GM18873 (cell line): Measurements from ENCODE around the gene CAST.
"Not testable (repeated sequence)": the region's sequence is repeated elsewhere in the genome, so short reads cannot be mapped to it uniquely, and the experiment has no call there.

ENCODE experiments used
- ATAC-seq: cut with Tn5 transposase; IDR thresholded peaks from one replicate; pipeline ENCODE4 v1.9.1; 2021; ENCODE audit warnings: mild to moderate bottlenecking, moderate library complexity, moderate number of reproducible peaks; ENCODE audit not compliant: unreplicated experiment, low FRiP score

CAST gene

GRCh38 chr5:96743065-96743768 lies 81.0 kb downstream of the CAST start:
- ATAC-seq: no peak

- no peak for ATAC-seq
Observed at GRCh38 chr5:96743805-96744204, 81.6 kb downstream of the CAST start.

GRCh38 chr5:96744218-96744617 lies 82.0 kb downstream of the CAST start:
- ATAC-seq: not testable (repeated sequence)

DNA sequence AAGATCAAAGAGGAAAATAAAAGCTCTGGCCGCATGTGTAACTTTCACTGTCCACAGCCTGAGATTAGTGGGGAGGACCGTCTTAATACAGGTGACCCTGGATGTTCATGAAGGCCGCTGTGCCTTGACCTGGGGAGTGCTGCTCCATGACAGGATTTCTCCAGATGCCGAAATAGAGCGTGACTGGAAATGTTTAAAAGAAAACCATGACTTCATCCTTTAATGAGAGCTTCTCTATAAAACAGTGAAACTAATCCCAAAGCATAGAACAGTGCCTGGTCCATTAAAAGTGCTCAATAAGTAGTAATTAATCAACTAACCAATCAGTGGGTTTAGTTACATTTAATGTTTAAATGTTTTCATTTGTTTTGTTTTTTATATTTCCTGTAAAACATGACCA lies 82.8 kb downstream of the CAST start:
- ATAC-seq: no peak

DNA sequence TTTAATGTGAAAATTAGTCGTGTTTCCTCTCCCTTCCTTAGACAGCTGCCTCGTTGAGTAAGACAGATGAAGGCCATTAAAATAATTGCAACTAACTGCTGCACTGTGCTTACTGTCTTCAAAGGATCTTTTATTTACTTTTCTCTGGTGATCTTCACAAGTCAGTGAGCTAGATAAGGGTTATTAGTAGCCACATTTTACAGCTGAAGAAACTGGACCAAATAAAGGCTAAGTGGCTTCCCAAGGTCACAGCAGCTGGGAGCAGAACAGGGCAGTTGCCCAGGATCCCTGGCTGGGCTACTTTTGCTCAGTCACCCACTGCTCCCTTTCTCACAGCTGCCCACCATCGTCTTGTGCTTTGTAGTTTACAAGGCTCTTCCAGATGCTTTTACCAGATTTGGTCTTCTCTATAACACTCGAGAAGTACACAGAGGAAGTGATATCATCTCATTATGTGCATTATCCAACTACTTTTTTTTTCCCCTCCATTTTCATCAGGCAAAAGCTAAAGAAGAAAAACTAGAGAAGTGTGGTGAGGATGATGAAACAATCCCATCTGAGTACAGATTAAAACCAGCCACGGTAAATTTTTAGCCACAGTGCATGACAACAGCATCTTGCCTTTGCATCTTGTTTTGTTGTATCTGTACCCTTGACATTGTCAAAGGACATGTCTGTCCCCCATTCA lies 83.8 kb downstream of the CAST start:
- ATAC-seq: no peak

- no peak for ATAC-seq
Observed at GRCh38 chr5:96747720-96748119, 85.5 kb downstream of the CAST start.

- no peak for ATAC-seq
Observed at GRCh38 chr5:96750110-96750822, 88.1 kb downstream of the CAST start.

DNA sequence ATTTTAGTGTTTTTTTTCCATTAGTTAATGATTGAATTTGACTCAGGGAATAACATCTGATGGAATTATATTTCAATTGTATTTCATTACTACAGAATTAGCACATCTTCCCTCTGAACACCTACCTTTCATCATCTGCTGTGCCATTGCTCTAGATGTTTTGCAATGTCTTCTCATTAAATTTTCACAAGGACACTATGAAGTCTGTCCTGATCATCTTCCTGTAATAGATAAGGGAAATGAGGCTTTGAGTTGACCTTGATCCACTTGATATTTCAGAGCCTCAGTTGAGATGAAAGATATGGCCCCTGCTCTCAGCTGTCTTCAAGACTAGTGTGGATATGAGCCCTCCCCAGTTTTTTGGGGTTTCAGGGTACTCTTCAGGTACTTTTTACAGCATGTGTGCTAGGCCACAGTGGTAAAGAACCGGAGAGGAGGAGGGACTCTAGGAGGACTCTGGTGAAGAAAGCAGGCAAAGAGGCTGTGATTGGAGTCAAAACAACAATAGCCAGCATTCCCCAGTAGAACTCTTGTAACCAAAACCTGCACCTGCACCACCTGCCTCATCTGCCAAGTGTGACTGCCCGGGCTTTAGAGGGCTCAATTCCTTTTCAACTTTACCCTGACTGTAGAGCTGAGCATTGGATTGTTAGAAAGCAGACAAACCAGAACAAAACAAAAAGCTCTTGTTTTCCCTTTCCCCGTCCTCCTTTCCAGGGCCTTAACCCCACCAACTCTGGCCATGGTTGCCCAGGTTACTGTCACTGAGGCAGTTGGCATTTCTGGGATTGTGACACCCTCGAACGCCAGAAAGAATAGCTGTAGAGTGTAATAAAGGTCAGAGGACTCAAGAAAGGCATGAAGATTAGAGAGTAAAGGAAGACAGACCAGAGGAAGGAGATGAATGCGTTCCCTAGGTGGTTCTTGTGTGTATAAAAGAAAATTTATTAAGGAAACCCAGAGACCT lies 89.3 kb downstream of the CAST start:
- no peak for ATAC-seq

- ATAC-seq: no peak
Observed at GRCh38 chr5:96752341-96753016, 90.3 kb downstream of the CAST start.

DNA sequence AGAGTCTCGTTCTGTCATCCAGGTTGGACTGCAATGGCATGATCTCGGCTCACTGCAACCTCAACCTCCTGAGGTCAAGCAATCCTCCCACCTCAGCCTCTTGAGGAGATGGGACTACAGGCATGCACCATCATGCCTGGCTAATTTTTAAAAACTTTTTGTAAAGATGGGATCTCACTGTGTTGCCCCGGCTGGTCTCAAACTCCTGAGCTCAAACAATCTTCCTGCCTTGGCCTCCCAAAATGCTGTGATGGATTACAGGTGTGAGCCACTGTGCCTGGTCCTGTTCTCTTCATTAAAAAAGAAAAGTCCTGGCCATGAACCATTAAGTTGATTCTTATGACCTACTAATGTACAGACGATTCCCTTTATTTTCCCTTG lies 90.8 kb downstream of the CAST start:
- ATAC-seq: no peak

- ATAC-seq: no peak
Observed at GRCh38 chr5:96753848-96754247, 91.7 kb downstream of the CAST start.

DNA sequence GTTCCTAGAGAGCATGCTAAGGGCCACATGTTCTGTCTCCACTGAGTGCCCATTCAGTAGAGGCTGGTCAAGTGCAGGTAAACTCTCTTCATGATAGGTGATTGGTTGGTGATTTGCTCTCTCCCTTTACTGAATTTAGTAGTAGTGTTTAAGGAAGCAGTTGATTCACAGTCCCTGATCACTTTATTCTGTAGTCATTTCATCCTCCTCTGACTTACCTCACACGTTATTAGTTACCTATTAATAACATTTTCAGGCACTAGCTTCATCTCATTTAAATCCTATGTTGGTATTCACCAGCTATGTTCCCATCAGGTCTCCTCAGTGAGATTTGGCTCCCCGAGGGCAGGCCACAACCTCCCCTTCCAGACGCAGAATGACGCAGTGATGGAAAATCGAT lies 93.7 kb downstream of the CAST start:
- ATAC-seq: no peak

- no peak for ATAC-seq
Observed at GRCh38 chr5:96756985-96757384, 94.8 kb downstream of the CAST start.

GRCh38 chr5:96758621-96759020 lies 96.4 kb downstream of the CAST start:
- no peak for ATAC-seq

GRCh38 chr5:96761618-96762017 lies 99.4 kb downstream of the CAST start:
- no peak for ATAC-seq

DNA sequence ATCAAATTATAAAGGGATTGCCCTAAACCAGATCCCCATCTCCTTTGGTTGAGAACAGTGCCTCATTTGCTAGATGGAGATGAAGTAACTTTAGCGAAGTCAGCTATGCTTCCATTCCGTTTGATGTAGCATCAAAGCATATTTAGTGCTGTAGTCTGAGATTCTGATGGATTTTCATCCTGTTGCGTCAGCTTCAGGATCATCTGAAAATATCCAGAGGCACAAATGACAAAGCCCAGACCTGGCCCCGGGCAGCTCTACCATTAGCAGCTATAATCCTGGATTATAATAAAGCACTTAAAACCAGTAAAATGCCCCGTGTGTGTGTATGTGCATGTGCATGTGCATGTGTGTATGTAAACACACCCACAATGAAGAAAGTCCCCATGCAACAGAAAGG lies 100.8 kb downstream of the CAST start:
- no peak for ATAC-seq

GRCh38 chr5:96765043-96765442 lies 102.9 kb downstream of the CAST start:
- ATAC-seq: no peak

GRCh38 chr5:96768708-96769251 lies 106.6 kb downstream of the CAST start:
- no peak for ATAC-seq

DNA sequence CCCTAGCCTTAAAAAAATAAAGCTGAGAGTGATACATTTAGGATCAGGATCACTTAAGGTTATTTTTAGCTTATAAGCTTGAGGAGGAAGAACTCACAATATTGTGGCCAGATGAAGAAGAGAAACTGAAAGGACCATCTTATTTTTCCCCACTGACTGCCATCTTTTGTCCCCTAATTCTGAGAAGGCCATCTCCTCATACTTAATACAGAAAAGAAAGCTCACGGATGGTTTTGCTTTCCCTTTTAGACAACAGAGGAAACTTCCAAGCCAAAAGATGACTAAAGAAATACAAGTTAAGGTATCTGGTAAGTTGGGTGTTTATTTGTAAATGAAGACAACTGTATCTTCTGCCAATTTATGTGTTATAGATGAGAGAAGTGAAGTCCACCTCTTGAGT lies 109.2 kb downstream of the CAST start:
- ATAC-seq: no peak

DNA sequence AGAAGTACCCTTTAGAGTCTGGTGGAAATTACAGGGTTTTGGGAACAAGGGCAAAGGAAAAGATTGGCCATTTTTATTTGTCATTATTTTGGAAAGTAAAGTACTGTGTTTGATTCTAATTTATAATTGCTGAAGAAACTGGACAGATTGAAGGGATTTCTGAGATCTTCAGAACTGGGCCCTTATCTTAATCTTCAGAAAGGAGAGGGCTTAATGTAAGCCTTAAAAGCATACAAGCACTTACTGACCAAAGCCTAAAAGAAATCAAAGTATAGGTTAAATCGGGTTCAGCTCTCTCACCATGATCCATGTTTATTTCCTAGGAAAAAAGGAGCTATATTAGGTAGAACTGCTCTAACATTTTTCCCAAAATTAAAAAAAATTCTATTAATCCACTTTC lies 109.9 kb downstream of the CAST start:
- no peak for ATAC-seq
